WTC11 (cell line): Measurements from ENCODE around the gene ATP11A. TPM values are rescaled to one million over a fixed set of nuclear protein-coding genes. Genes with fewer than 3 reads are reported as not detected.
"Not testable (repeated sequence)": the region's sequence is repeated elsewhere in the genome, so short reads cannot be mapped to it uniquely, and the experiment has no call there.

Experiments
- ATAC-seq: fragments of 200-7000 bp; cut with Tn5 transposase; 2 replicates; pipeline ENCODE4 v1.10.0; 2021; ENCODE audit warnings: mild to moderate bottlenecking, moderate library complexity
- CTCF ChIA-PET: fragments of 300-600 bp; sonication (Branson Sonifier 250); formaldehyde crosslinking; loops from one replicate; lab custom pipeline; 2021; ENCODE audit warnings: antibody characterized with exemption; lab: Charles Lee
- POLR2A ChIA-PET: fragments of 350-600 bp; sonication (Branson Sonifier 250); formaldehyde crosslinking; loops from one replicate; lab custom pipeline; 2021; ENCODE audit warnings: antibody characterized with exemption; lab: Charles Lee
- DNase-seq: peaks from one replicate; pipeline ENCODE4 v3.0.0; 2021; ENCODE audit warnings: low spot score
- H3K27ac Mint-ChIP-seq: 2 replicates; pipeline ENCODE4 v1.8.0; 2021; ENCODE audit warnings: mixed read lengths
- H3K27me3 Mint-ChIP-seq: 2 replicates; pipeline ENCODE4 v1.8.0; 2021; ENCODE audit warnings: low read depth, mild to moderate bottlenecking, moderate library complexity, mixed read lengths
- H3K36me3 Mint-ChIP-seq: 2 replicates; pipeline ENCODE4 v1.8.0; 2021; ENCODE audit warnings: mixed read lengths
- H3K4me1 Mint-ChIP-seq: 2 replicates; pipeline ENCODE4 v1.8.0; 2022; ENCODE audit warnings: mixed read lengths
- H3K4me3 Mint-ChIP-seq: 2 replicates; pipeline ENCODE4 v1.8.0; 2021; ENCODE audit warnings: mild to moderate bottlenecking, moderate library complexity, mixed read lengths
- H3K9me3 Mint-ChIP-seq: 2 replicates; pipeline ENCODE4 v1.8.0; 2021; ENCODE audit warnings: mixed read lengths
- AFF4 ChIP-seq: sonication (generic); formaldehyde crosslinking; IDR thresholded peaks from 2 replicates; pipeline ENCODE4 v1.8.1; 2023; ENCODE audit warnings: mild to moderate bottlenecking, missing genetic modification reagents, borderline replicate concordance
- CREM ChIP-seq: sonication (generic); formaldehyde crosslinking; IDR thresholded peaks from 2 replicates; pipeline ENCODE4 v1.8.1; 2022; ENCODE audit warnings: mild to moderate bottlenecking, missing genetic modification reagents, moderate library complexity
- FOXK1 ChIP-seq: sonication (generic); formaldehyde crosslinking; IDR thresholded peaks from 2 replicates; pipeline ENCODE4 v1.8.0; 2022; ENCODE audit warnings: mild to moderate bottlenecking, moderate library complexity, missing genetic modification reagents
- MAX ChIP-seq: sonication (generic); formaldehyde crosslinking; IDR thresholded peaks from 2 replicates; pipeline ENCODE4 v1.8.0; 2022; ENCODE audit warnings: mild to moderate bottlenecking, missing genetic modification reagents
- NR1H2 ChIP-seq: sonication (generic); formaldehyde crosslinking; IDR thresholded peaks from 2 replicates; pipeline ENCODE4 v1.9.0; 2021; ENCODE audit warnings: mild to moderate bottlenecking, moderate library complexity, missing genetic modification reagents
- PRRX2 ChIP-seq: fragments of 250-450 bp; sonication (Bioruptor Pico); IDR thresholded peaks from 2 replicates; pipeline ENCODE4 v1.8.0; 2021; ENCODE audit warnings: mild to moderate bottlenecking
- ZBTB43 ChIP-seq: sonication (generic); formaldehyde crosslinking; IDR thresholded peaks from 2 replicates; pipeline ENCODE4 v1.8.1; 2023; ENCODE audit warnings: mild to moderate bottlenecking, missing genetic modification reagents
- ZNF138 ChIP-seq: sonication (generic); formaldehyde crosslinking; conservative IDR thresholded peaks from 2 replicates; pipeline ENCODE4 v1.8.1; 2022; ENCODE audit warnings: mild to moderate bottlenecking, moderate library complexity, missing genetic modification reagents
- ZNF532 ChIP-seq: fragments of 250-450 bp; sonication (Bioruptor Pico); IDR thresholded peaks from 2 replicates; pipeline ENCODE4 v1.9.0; 2021; ENCODE audit warnings: mild to moderate bottlenecking, borderline replicate concordance
- total RNA-seq: library from RNA; stranded (reverse); gene quantifications from 3 replicates; pipeline ENCODE4 v1.2.3, GENCODE V29; 2021

ATP11A gene
- total RNA-seq, 1 experiment from 2014 or later: 100 TPM

GRCh38 chr13:112708560-112709240, 18.9 kb downstream of the ATP11A start (continued):
- TF ChIP-seq AFF4 (CRISPR knock-in tag) (no peak), ZBTB43 (CRISPR knock-in tag) (no peak), NR1H2 (no peak), ZNF138 (no peak), ZNF532 (no peak), PRRX2 (CRISPR knock-in tag) (no peak)

GRCh38 chr13:112709316-112709715, 19.5 kb downstream of the ATP11A start:
- DNase-seq, POLR2A ChIA-PET, H3K36me3 Mint-ChIP-seq, H3K4me3 Mint-ChIP-seq, H3K27me3 Mint-ChIP-seq, CTCF ChIA-PET, H3K9me3 Mint-ChIP-seq, ATAC-seq: not testable (repeated sequence)
- Mint-ChIP-seq H3K27ac (peak overlapping the region; percentile 85), H3K4me1 (peaks cover 96% of the 10 kb centered on the region)

GRCh38 chr13:112709825-112710783, 20.3 kb downstream of the ATP11A start:
- POLR2A ChIA-PET: interaction anchor here (1.2 kb wide), 1 partner anchor 105 kb away, joined by 3 read pairs; no protein-coding TSS in a partner anchor
- no peak overlapping the region for H3K4me3 Mint-ChIP-seq
- H3K36me3 Mint-ChIP-seq: peaks cover 12% of the 10 kb centered on the region
- peak overlapping the region; percentile 85 for H3K27ac Mint-ChIP-seq
- ATAC-seq: no peak
- H3K4me1 Mint-ChIP-seq: peaks cover 96% of the 10 kb centered on the region
- peak; percentile 15 for DNase-seq
- CTCF ChIA-PET: interaction anchor here (0.8 to 1.1 kb wide), 2 partner anchors 69 to 88 kb away, joined by 3 to 4 read pairs; no protein-coding TSS in a partner anchor
- H3K9me3 Mint-ChIP-seq: no peaks in the 10 kb centered on the region
- H3K27me3 Mint-ChIP-seq: no peaks in the 10 kb centered on the region
- no peak for TF ChIP-seq MAX
- TF ChIP-seq FOXK1 (CRISPR knock-in tag): no peak
- no peak for TF ChIP-seq CREM (CRISPR knock-in tag)
